H1 (cell line): Measurements from ENCODE around the gene GID4. TPM values are rescaled to one million over a fixed set of nuclear protein-coding genes. Genes with fewer than 3 reads are reported as not detected.

Experiments used
- ASH2L ChIP-seq: fragments of 200-600, 300-600 bp; sonication (generic); IDR thresholded peaks from one replicate; pipeline ENCODE4 v1.7.1; 2017; ENCODE audit warnings: low read length
- CBX8 ChIP-seq: fragments of 300-800, 300-1000 bp; sonication (generic); IDR thresholded peaks from 2 replicates; pipeline ENCODE4 v1.7.1; 2016; ENCODE audit warnings: low read depth, low read length, borderline replicate concordance
- CREB1 ChIP-seq: IDR thresholded peaks from 2 replicates; pipeline ENCODE4 v1.6.1; 2012; ENCODE audit warnings: inconsistent platforms
- CTCF ChIP-seq, 3 experiments: IDR thresholded peaks; 1 replicate in 2 of 3; 2 replicates in 1 of 3; pipeline versions ENCODE4 v1.5.1 to v1.6.1; 2011; ENCODE audit warnings: low read length in 3 of 3, mild to moderate bottlenecking in 3 of 3, inconsistent platforms in 2 of 3, low read depth in 1 of 3, moderate library complexity in 1 of 3; ENCODE audit not compliant: insufficient read depth in 1 of 3; ENCODE audit errors: control extremely low read depth in 1 of 3
- RAD21 ChIP-seq, 2 experiments: IDR thresholded peaks in 1 of 2; conservative IDR thresholded peaks in 1 of 2; 2 replicates each; pipeline ENCODE4 v1.6.1; 2011; ENCODE audit warnings: low read depth in 2 of 2, low read length in 2 of 2, improper control_type of control experiment in 1 of 2, inconsistent platforms in 1 of 2, mild to moderate bottlenecking in 1 of 2, moderate library complexity in 1 of 2
- TBP ChIP-seq: IDR thresholded peaks from 2 replicates; pipeline ENCODE4 v1.6.1; 2011; ENCODE audit warnings: low read depth, low read length, improper control_type of control experiment
- polyA plus RNA-seq, 7 experiments: library from polyadenylated mRNA; depleted of rRNA in 3 of 7; stranded (reverse) in 5 of 7; unstranded in 2 of 7; fragments of >200 nt in 5 of 7; fragments of 200-250 nt in 2 of 7; gene quantifications; 1 replicate in 5 of 7; 2 replicates in 1 of 7; 4 replicates in 1 of 7; pipeline versions ENCODE4 v1.2.1 to v1.2.3, GENCODE V29; 2011 to 2013; ENCODE audit warnings: missing spikeins in 2 of 7, mixed read lengths in 2 of 7
- total RNA-seq: library from RNA; stranded (reverse); fragmentation: NEBNext Ultra II Directional; extraction: Animal tissue kit (Norgen Biotek cat#: 25700); gene quantifications from 2 replicates; pipeline ENCODE4 v1.2.1, GENCODE V29; 2021

Gene GID4
- total and polyA plus RNA-seq, 2 of the 8 experiments (the other 6 are each of a cell fraction or from before 2014, with no cell fraction given), result 5.6 to 15.0 TPM

GRCh38 chr17:18065546-18065945, 26.3 kb downstream of the GID4 start (continued):
- TF ChIP-seq CTCF (IDR thresholded peaks at IDR 0.05; ENCODE audit: control extremely low read depth in 1 of 3, insufficient read depth in 1 of 3, low read depth in 1 of 3, low read length in 3 of 3), result no peak
- TF ChIP-seq ASH2L, result no peak
- no peak for TF ChIP-seq CBX8
- no peak for TF ChIP-seq TBP
- TF ChIP-seq RAD21 (IDR thresholded peaks at IDR 0.05 in 1 of 2, conservative IDR thresholded peaks at IDR 0.05 in 1 of 2; ENCODE audit: low read depth in 2 of 2, low read length in 2 of 2), result no peak
- no peak for TF ChIP-seq CREB1
